ENCODE measurements around the gene HOMER1.
"Not testable (repeated sequence)": the region's sequence is repeated elsewhere in the genome, so short reads cannot be mapped to it uniquely, and the experiment has no call there.

The HOMER1 gene

DNA sequence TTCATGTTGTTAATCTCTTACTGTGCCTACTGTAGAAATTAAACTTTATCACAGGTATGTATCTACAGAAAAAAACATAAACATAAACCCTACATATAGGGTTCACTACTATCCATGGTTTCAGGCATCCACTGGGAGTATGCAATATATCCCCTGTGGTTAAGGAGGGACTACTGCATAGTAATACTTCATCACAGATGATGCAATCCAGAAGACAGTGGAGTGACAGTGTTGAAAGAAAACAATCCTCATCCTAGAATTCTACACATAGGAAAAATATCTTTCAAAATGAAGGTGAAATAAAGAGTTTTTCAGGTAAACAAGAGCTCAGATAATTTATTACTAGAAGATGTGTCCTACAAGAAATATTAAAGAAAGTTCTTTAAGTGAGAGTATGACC is 105.9 kb downstream of the HOMER1 start:
- no peak for DNase-seq

DNA sequence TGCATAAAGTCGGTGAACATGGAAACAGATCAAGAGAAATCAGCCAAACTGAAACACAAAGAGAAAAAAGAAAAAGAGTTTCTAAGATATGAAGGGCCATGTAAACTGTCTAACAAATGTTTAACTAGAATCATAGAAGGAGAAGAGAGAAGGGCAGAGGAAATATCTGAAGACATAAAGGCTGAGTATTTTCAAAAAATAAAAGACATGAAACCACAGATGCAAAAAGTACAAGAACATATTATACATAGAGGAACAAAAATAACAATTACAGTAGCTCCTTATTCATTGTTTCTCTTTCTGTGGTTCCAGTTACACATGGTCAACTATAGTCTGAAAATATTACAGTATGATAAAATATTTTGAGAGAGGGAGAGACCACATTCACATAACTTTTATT is 106.3 kb downstream of the HOMER1 start:
- no peak for DNase-seq

DNA sequence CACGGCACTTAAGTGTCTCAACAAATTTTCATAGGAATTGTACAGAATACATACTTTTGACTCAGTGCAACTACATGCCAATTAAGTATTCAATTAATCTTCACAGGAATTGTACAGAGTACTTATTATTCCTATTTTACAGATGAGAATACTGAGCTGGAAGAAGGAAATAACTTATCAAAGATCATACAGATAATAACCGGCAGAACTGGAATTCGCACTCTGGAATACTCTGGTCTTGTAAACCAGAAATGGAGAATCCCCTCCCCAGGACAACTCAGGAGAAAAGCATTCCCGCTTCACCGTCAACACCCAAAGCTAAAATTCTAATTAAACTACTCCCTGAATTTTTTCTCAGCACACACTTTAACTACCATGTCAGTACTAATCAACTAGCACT is 112.7 kb downstream of the HOMER1 start:
- DNase-seq: no peak

DNA sequence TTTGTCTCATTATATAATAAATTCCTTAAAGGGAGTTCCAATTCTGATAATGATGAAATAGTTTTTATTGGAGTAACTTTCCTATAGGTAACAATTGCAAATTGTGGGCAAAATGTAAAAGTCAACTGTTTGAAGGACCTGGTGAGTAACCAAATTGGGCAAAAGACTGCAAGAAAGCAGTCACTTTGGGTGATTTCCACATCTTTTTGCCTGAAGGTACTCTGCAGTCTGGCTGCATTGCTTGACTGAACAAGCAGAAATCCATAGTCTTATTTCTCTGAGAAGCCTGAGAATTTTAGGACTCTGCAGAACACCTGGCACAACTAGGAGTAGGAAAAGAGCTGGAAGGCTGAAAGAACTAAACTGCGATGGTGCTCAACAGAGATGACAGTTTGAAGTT is 114.9 kb downstream of the HOMER1 start:
- DNase-seq: no peak

DNA sequence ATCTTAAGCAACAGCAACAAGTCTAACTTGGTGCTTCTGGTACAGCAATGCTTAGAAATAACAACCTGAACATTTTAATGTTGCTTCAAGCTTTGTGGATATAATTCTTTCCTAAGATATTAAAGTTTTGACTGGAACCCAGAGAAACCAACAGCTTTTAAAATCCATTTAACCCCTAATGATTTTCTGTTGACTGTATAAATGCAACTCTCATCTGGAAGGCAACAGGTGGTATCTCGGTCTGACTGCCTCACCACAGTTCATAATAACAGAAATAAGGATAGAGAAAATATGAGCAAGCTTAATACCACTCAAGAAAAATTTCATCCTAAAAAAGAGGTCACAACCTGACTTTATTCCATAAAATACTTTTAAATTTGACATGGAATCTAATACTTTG is 116.9 kb downstream of the HOMER1 start:
- no peak for DNase-seq

DNA sequence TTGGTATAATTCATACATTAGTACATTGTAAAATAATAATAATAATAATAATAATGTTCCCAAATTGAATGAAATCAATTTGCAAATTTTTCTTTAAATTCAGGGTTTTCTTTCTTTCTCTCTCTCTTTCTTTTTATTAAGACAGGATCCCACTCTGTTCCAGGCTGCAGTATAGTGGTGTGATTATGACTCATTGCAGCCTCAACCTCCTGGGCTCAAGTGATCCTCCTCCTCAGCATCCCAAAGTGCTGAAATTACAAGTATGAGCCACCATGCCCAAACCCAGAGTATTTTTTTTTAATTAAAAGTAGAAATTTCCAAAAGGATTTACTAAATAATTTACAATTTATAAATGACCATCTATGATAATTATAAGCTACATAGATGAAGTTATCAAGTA is 117.7 kb downstream of the HOMER1 start:
- no peak for DNase-seq

DNA sequence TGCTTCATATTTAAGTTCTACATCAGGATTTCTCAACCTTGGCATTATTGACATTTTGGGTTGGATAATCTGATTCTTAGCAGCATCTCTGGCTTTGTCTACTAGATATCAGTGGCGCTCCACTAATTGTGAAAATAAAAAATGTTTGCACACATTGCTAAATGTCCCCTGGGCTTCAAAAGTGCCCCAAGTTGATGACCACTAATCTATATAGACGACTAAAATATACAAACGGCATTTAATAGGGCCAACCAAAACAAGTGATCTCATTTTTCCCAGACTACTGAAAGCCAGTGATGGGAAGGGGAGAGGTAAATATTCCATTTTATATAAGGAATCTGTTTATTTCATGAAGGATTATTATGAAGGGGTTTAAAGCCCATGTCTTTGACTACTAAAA is 118.6 kb downstream of the HOMER1 start:
- DNase-seq: no peak

DNA sequence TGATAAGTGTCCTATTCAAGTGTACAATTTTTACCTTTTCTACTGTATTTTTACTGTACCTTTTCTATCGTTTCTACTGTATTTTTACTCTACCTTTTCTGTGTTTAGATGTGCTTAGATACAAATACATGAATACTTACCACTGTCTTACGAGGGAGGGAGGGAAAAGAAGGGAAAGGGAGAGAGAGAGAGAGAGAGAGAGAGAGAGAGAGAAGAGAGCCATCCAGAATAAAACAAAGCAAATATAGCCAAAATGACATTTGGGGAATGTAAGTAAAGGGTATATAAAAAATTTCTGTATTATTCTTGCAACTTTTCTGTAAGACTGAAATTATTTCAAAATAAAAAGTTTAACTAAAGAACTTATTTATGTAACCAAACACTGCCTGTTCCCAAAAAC is 121.2 kb downstream of the HOMER1 start:
- no peak for DNase-seq

DNA sequence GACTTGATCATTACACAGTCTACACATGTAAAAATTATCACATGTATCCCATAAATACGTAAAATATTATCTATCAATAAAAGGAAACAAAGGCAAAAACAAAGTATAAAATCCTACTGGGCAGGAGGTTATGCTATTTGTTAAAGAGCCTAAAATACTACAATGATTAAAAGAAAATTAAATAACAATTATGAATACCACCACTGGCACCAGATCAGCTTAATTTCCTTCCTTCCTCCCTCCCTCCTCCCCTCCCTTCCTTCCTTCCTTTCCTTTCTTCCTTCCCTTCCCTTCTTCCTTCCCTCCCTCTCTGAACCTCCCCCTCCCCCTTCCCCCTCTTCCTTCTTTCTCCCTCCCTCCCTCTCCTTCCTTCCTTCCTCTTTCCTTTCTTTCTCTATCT is 127.3 kb downstream of the HOMER1 start:
- DNase-seq: no peak

DNA sequence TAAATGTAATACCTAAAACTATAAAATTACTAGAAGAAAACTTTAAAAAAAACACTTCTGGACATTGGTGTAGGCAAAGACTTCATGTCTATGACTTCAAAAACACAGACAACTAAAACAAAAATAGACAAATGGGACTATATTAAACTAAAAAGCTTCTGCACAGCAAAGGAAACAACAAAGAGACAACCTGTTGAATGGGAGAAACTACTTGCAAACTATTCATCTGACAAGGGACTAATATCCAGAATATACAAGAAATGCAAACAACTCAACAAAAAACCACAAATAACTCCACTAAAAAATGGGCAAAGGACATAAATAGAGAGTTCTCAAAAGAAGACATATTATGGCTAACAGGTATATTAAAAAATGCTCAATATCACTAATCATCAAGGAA is 128.8 kb downstream of the HOMER1 start:
- DNase-seq: not testable (repeated sequence)

DNA sequence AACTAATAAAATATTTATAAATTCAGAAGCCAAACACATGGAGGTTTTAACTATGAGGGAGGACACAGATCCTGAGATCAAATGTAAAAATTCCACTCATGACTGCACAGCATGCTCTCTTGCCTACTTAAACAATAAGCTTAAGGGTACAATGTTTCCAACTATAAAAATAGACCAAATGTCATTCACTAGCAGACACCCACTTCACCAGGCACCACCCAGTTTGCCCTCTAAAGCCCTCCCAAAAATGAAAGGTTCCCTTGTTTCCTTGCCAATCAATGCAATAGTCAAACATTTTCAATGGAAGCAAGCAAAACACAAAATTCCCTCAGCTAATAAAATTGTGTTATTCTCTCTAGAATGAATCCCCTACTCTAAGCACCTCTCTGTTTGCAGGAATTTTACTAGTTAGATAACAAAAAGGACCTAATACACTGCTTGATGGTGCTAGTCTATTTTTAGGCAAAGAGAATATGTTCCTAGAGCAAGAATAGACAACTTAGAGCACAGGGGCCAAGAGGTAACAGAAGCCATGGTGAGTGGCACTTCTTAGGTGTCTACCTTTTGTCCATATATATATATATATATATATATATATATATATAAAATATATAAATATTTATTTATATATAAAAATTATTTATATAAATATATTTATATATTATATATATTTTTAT is 135.3 kb downstream of the HOMER1 start:
- no peak for DNase-seq

DNA sequence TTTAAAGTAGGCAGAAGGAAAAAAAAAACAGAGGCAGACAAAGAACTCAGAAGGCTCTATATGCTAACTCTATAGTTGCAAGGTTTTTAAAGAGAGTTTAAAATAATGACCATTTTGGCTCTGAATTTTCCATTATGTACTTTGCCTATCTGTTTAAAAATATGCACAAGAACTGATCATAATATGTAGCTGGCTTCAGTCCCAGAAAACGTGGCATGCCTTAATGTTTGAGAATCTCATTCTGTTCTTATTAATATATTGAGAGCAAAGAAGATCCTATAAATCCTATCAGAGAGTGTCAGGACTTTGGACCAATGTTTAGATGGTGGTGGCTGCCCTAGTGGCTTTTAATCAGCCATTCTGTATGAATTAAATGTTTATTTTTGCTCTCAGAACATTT is 156.5 kb downstream of the HOMER1 start:
- DNase-seq: no peak

DNA sequence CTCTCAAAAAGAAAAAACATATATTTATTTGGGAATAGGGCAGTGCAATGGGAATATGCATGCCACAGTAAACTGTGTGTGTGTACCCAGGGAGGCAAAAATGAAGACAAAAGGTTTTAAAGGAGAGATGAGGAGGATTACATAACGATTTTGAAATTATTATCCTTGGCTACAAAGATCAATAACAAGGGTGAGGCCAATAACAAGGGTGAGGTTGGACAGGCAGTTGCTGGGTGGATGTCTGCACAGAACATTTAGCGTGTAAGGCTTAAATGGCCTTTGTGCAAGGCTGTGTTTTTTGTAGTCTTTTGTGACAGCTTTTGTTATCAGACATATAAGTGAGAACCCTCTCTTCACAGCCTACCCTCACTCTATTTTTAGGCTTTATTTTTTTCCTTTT is 164.1 kb downstream of the HOMER1 start:
- DNase-seq: no peak

DNA sequence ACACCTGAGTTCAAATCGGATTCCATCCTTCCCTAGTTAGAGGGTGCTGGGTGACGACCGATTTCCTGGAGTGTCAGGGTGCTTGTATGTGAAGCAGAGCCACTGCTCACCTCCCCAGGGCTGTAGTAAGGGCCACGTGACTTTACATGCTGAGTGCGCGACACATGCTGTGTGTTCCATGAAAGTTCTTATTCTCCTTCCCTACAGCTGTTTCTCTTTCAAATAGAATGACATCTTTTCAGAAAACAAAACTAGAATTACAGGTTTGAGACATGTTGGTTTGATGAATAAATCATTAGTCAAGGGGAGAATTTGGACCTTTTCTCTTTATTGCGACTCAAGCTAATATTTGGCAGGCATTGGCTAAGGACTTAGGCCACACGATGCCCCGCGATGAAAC is 164.9 kb downstream of the HOMER1 start:
- DNase-seq: no peak

DNA sequence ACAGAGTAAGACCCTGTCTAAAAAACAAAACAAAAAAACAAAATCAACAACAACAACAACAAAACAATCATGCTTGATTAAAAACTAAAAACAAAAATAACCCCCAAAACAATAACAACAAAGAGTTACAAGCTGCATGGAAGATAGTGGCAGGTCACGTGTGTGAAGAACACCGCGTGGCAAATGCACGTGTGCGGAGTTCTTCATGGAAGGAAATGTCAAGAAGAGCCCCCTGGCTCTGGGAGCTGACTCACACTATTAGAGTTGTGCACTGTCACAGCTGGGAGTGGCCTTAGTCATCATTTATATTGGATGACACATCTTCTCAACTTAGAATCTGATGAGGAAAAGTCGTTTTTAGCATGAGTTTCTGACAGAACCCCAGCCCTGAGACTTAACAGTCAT is 167.5 kb downstream of the HOMER1 start:
- no peak for DNase-seq

DNA sequence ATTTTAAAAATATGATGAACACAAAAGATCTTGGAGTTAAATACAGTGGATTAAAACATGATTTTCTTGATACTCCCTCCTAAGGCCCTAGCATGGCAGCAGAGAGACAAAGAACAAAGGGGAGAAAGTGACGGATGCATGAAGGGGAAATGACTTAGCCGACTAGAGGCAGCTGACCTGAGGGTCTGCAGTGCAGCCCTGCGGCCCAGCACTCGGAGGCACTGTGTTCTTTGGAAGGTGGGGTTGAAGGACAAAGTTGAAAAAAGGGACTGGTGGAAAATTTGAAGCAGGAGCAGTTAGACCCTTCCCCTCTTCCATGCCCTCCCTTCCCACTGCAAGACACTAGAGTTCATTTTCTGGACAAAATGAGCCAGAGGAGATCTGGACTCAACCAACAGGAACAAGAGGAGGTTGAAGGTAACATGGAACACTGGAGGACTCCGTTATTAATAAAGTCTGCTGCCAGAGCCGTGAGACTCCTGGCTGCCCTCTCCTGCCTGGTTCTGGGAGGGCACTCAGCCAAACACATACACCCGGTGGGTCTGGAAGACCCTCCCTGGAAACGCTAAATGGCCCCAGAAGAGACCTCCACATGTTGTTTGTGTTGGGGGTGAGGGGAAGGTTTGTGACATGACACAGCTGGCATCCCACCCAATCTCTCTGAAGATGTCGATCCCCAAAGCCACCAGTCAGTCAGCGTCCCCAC is 179.9 kb downstream of the HOMER1 start:
- no peak for DNase-seq

DNA sequence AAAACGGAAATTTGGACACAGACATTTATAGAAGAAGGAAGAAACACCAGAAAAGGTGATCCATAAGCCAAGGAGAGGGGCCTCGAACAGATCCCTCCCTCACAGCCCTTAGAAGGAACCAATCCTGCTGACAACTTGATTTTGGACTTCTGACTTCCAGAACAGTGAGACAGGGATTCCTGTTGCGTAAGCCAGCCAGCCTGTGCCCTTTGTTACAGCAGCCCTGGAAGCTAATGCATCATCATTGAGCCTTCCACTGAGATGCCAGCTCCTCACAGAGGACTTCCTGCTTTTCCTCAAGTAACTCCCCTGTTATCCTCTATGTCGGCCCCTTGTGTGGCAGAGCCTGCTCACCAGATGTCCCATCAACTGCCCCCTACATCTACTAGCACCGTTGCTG is 183.9 kb downstream of the HOMER1 start:
- DNase-seq: no peak

DNA sequence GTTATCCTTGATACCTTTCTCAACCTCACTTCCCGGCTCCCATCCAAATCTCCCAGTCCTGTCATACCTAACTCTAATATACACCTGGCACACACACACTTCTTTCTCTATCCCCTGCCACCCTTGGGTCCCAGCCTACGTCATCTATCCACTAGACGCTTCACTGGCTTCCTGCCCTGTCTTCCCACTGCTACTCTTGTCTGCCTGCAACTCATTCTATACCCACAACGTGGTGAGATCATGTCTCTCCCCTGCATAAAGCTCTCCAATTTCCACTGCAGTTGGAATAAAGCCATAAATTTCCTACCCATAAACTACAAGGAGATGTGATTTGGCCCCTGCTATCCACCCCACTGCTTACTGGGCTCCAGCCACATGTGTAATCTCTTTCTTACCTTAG is 184.5 kb downstream of the HOMER1 start:
- no peak for DNase-seq
